ENCODE data around the gene CUL2.
"Not testable (repeated sequence)": the region's sequence is repeated elsewhere in the genome, so short reads cannot be mapped to it uniquely, and the experiment has no call there.

The CUL2 gene

DNA sequence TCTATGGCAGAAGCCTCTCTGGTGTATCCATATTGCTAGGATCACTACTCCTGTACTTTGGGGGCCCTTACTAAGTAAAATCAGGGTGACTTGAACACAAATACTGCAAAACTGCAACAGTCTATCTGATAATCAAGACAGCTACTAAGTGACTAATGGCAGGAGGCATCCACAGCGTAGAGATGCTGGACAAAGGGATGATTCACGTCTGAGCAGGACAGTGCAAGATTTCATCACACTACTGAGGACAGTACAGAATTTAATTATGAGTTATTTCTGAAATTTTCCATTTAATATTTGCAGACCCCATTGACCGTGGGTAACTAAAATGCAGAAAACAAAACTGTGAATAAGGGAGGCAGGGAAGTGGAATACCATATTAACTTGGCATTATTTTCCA lies 10.4 kb downstream of the CUL2 start:
- DNase-seq (ENCODE audit: low read depth) = no peak

DNA sequence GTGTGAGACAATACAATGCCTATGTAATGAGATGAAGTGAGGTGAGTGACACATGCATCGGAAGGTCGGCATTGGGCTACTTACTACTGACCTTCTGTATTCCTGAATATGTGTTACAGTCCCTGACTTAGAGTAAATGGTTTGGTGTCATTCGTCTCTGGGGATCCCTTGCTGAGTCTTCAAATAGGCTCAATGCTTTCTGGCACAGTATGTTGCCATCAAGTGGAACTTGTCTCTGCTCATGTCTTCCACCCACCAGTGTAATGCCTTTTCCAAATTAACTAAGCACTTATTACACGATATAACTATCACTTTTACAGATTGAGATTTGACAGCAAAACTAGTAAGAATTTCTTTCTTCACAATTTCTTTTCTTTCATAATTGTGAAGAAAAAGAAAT lies 10.9 kb downstream of the CUL2 start:
- DNase-seq (ENCODE audit: low read depth) = no peak

DNA sequence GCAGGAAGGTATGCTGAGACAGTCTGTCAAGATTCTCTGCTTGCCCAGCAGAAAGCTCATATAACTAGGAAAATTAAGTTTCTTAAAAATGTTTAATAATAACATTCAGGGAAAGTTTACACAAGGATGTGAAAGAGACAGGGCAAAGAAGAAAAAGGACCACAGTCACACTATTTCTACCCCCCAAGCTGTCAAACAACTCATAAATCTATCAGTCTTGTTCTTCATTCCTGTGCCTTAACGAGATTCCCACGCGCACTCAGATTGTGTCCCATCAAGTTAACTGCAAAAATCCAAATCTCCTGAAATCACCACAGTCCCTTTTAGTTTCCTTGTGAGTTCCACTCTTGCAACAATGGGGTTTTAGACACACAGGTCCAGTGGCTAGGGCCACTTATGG lies 14.9 kb downstream of the CUL2 start:
- no peak for DNase-seq (ENCODE audit: low read depth)

DNA sequence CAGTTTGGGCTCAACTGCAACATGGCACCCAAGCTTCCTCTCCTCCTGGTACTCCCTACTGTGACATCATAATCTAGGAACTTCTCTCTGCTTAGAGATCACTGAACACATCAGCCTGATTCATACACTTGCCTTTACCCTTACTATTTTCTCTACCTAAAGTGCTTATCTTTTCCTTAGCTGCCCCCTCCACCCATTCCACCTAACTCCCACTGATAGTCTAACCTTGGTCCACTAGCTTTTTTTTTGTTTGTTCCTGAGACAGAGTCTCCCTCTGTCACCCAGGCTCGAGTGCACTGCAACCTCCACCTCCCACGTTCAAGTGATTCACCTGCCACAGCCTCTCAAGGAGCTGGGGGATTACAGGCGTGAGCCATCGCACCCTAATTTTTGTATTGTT lies 15.9 kb downstream of the CUL2 start:
- no peak for DNase-seq (ENCODE audit: low read depth)

GRCh38 chr10:35070521-35070920 lies 19.6 kb downstream of the CUL2 start:
- DNase-seq (ENCODE audit: low read depth) = no peak

- no peak for DNase-seq (ENCODE audit: low read depth)
Measured at GRCh38 chr10:35063837-35064454, 26.2 kb downstream of the CUL2 start.

- no peak for DNase-seq (ENCODE audit: low read depth)
Measured at GRCh38 chr10:35059481-35059880, 30.7 kb downstream of the CUL2 start.

- DNase-seq (ENCODE audit: low read depth) = no peak
Measured at GRCh38 chr10:35058686-35059085, 31.5 kb downstream of the CUL2 start.

GRCh38 chr10:35058134-35058533 lies 32.0 kb downstream of the CUL2 start:
- DNase-seq (ENCODE audit: low read depth) = no peak

GRCh38 chr10:35056686-35057085 lies 33.5 kb downstream of the CUL2 start:
- DNase-seq (ENCODE audit: low read depth) = no peak

- no peak for DNase-seq (ENCODE audit: low read depth)
Measured at GRCh38 chr10:35056133-35056532, 34.0 kb downstream of the CUL2 start.

GRCh38 chr10:35050568-35050967 lies 39.6 kb downstream of the CUL2 start:
- no peak for DNase-seq (ENCODE audit: low read depth)

- DNase-seq (ENCODE audit: low read depth) = no peak
Measured at GRCh38 chr10:35046074-35046473, 44.1 kb downstream of the CUL2 start.

- not testable (repeated sequence) for DNase-seq (ENCODE audit: low read depth)
Measured at GRCh38 chr10:35045275-35045674, 44.9 kb downstream of the CUL2 start.

DNA sequence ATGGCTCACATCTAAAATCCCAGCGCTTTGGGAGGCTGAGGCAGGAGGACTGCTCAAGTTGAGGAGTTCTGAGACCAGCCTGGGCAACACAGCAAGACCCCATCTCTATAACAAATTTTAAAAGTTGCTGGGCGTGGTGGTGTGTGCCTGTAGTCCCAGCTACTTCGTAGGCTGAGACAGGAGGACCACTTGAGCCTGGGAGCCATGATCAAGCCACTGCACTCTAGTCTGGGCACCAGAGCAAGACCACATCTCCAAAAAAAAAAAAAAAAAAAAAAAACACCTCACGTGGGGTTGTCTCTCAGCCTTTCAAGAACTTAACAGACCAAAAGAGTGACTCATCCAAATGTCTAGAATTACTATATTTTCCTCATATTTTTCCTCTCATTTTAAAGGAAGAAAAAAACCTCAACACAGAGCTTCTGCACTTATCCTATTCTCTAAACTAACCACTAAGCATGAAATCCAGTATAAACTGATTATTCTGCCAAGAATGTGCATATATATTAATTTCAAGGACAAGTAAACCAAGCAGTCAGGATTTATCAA lies 46.3 kb downstream of the CUL2 start:
- no peak for DNase-seq (ENCODE audit: low read depth)

- no peak for DNase-seq (ENCODE audit: low read depth)
Measured at GRCh38 chr10:35042783-35043182, 47.4 kb downstream of the CUL2 start.

- no peak for DNase-seq (ENCODE audit: low read depth)
Measured at GRCh38 chr10:35041502-35041879, 48.6 kb downstream of the CUL2 start.

GRCh38 chr10:35040760-35041501 lies 49.2 kb downstream of the CUL2 start:
- no peak for DNase-seq (ENCODE audit: low read depth)

DNA sequence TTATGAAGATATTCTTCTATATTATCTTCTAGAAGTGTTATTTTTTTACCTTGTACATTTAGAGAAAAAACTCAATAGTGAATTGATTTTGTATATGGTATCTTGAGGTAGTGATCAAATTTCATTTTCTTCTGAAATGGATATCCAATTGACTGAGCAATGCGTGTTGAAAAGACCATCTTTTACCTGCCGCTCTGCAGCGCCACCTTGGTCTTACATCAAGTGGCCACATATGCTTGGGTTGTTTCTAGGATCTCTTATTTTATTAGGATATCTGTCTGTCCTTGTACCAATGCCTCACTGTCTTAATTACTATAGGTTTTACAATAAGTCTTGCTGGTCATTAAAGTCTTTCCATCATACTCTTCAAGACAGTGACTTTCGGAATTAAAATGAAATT lies 53.0 kb downstream of the CUL2 start:
- DNase-seq (ENCODE audit: low read depth) = no peak

DNA sequence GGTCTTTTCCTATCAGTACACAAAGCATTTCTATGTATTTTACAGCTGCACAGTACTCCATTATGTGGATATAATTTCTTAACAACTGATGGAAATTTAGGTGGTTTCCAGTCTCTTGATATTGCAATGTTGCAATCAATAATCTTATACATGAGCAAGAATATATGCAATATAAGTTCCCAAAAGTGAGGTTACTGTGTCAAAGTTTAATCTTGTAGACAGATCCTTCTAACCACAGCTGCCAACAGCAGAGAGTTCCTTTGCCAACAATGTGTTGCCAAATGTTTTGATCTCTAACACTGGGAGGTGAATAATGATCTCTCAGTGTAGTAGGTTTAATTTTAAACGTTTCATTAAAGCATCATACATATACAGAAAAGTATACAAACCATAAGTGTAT lies 54.5 kb downstream of the CUL2 start:
- DNase-seq (ENCODE audit: low read depth) = no peak

DNA sequence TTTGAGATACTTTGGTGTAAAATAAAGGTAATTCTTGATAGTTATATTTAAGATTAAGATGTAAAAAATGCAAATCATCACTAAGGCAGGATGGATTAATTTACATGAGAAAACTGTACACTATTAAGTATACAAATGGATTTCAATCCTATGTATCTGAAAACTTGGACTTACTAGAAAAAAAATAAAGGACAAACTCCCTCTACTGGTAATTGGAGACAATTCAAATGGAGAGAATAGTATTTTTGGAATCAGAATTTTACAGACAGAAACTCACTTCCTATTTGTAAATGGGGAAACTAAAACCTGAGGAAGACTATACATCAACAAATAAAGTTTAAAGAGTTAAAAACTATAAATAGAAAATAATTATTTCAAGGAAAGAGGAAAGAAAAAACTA lies 62.6 kb downstream of the CUL2 start:
- DNase-seq (ENCODE audit: low read depth) = no peak

- no peak for DNase-seq (ENCODE audit: low read depth)
Measured at GRCh38 chr10:35025916-35026315, 64.2 kb downstream of the CUL2 start.

GRCh38 chr10:35020481-35020880 lies 69.7 kb downstream of the CUL2 start:
- no peak for DNase-seq (ENCODE audit: low read depth)
